Activated T-helper 1 cell treated with Interleukin-2 at 50 U/mL for 16 hours (primary cell): ENCODE measurements around the gene TMEM117.
"Not testable (repeated sequence)": the region's sequence is repeated elsewhere in the genome, so short reads cannot be mapped to it uniquely, and the experiment has no call there.

ENCODE experiments used
- DNase-seq: peaks from one replicate; pipeline ENCODE4 v3.0.0-alpha.2; 2020; ENCODE audit warnings: low read depth

Gene TMEM117

GRCh38 chr12:44100264-44100663 lies 264.4 kb downstream of the TMEM117 start:
- DNase-seq, result no peak

- no peak for DNase-seq
Observed at GRCh38 chr12:44101475-44101874, 265.6 kb downstream of the TMEM117 start.

GRCh38 chr12:44114906-44115305 lies 279.0 kb downstream of the TMEM117 start:
- DNase-seq, result no peak

- DNase-seq, result no peak
Observed at GRCh38 chr12:44117337-44117736, 281.5 kb downstream of the TMEM117 start.

DNA sequence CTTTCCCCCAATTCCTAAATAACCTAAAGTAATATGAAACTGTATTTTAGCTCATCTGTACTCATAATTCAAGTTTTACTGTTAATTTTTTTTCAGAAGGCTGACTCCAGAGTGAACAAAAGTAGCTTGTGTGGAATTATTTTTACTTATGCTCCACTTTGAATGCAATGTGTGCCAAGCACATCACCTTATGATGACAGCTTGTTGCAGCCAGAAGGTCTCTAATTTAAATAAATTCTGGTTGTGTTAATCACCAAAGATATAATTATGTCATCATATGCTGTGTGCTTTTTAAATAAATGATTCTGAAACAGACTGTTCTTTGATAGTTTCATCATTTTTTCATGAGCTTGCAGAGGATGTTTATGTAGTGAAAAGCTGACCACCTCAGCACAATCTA lies 283.1 kb downstream of the TMEM117 start:
- no peak for DNase-seq

DNA sequence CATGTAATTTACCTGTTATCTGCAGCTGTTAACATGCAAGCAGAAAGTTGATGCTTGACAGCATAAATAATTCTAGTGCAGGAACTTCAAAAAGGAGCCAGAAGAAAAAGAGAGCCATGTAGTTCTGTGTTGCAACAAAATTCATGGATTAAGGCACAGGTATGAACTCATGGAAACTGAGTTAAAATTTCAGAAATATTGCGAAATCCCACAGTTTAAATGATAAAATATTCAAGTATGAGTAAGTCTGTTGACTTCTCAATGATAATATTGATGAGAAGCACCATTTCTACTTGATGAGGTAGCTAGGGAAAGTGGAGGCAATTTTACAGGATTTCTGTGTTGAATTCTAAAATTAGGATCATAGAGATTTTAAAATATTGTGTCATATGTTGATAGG lies 290.9 kb downstream of the TMEM117 start:
- DNase-seq, result no peak

GRCh38 chr12:44127966-44128710 lies 292.3 kb downstream of the TMEM117 start:
- no peak for DNase-seq

DNA sequence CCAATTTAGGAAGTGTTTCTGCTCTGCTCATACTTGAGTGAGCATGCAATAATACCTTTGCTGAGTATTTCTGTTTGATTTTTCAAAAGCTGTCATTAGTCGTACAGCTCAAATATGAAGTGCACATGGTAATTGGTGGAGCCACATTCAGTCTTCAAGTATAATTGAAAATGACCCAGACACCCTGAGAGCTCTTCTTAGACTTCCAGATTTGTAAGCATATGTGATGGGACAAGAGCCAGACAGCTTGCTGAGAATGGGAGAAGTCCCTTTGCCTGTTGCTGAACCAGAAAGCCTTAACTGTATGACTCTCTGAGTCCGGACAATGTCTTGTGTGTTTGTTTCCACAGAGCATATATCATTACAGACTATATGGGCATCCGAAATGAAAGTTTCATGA lies 307.3 kb downstream of the TMEM117 start:
- DNase-seq, result no peak

DNA sequence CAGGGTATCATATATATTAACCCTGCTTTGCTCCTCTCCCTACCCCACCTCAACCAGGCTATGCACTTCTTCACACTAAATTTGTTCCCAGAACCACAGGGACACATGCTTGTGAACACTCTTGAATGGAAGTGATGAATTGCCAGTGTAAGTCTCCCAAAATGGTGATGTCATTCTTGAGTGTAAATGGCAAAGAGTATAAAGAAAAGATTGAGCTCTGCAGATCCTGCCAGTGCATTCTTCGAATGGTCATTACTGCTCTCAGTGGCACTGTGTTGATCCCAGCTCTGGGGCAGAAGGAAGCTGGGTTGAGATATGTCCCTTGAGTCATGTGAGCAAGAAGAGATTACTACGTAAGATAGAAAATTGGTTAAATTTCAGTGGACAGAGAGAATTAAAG lies 313.1 kb downstream of the TMEM117 start:
- no peak for DNase-seq

GRCh38 chr12:44154128-44154527 lies 318.2 kb downstream of the TMEM117 start:
- DNase-seq, result no peak

DNA sequence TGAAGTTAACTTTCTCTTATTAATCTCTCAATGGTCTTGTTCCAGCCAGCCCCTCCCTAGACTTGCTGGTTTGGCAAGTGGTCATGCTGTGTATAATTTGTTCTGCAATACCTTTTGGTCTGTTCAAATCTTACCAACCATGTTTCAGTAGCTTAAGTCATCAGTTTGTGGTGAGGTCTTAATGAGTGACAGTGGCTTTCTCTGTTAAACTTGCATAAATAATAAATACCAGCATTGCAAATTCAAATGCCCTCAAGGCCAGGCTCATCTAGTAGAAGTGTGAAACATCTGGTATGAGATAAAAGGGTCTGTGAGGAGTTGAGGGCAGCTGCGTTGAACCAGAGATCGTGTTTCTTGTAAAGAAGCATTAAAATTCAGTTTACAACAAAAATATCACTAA lies 319.5 kb downstream of the TMEM117 start:
- DNase-seq, result no peak

- DNase-seq, result no peak
Observed at GRCh38 chr12:44157359-44157758, 321.5 kb downstream of the TMEM117 start.

GRCh38 chr12:44158746-44159145 lies 322.9 kb downstream of the TMEM117 start:
- DNase-seq, result no peak

DNA sequence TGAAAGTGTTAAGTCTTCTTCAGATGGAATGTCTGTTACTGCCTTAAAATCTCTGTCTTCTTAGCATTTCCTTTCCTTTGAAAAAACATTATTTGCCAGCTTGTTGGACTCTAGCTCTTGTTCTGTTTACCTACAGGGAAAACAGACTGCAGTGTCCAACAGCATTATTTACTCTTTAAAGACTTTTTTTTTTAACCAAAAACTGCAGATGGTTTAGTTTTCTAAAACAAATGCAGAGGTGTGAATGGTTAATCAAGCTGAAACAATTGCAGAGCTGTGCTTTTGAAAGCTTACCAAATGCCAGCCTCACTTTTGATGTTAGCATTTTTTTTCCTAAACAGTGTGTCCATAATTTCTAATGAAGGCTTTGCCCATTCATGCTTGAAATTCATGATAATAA lies 323.3 kb downstream of the TMEM117 start:
- no peak for DNase-seq

DNA sequence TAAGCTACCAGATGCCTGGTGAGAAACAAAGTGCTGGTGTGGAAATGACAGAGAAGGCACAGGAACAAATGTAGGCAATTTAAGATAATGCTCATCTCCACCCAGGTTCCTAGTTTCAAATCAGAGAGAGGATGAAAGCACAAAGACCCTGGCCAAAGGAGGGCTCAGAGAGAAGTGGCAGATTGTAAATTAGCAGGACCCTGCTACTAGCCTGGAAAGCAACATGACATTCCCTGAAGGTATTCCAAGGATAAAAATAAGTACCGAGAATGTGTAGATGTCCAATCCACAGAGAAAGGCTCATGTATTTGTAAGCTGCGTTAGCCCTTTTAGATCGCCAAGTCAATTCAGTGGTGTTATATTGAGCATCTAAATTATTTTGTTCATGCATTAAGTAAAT lies 324.0 kb downstream of the TMEM117 start:
- no peak for DNase-seq

DNA sequence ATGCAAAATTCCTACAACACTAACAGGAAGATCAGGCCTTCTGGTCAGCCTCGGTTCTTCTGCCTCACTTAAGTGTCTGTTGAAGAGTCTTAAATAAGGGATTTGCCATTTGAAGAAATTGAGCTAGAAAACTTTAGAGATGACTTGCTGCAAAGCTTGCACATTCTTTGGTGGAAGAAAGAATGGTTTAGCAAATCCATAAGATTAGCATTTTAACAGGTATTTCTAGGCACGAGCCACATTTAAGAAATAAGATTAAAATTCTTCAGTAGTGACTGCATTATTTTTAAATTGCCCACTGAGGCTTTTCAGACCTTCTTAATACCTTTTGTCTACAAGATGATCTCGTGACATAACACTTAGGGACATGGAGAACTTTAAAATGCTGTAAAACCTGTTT lies 327.1 kb downstream of the TMEM117 start:
- DNase-seq, result no peak

GRCh38 chr12:44174053-44174452 lies 338.2 kb downstream of the TMEM117 start:
- no peak for DNase-seq

DNA sequence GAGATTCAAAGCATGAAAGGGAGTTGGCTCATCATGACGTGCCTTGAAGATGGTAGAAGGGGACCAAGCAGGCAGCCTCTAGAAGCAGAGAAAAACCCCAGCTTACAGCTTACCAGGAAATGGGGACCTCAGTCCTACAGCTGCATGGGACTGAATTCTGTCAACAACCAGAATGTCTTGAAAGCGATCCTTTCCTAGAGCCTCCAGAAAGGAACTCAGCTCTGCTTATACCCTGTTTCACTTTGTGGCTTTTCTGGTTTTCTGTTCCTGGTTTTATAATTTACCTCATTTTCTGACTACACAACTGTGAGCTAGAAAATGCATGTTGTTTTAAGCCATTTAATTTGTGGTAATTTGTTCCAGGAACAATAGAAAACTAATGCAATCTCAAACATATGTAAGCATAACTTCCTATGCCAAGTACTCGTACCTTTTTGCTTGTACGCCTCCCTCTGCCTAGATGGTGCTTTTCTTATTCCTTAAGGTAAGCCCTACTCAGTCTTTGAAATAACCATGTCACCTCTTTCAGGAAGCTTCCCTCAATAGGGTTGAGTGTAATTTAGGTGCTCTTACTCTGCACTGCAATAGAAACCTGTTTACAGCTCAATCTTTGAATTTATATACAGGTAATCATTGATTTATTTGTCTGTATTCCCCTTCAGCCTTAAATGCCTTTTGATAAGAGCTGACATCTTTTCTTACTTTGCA lies 348.8 kb downstream of the TMEM117 start:
- DNase-seq, result no peak

DNA sequence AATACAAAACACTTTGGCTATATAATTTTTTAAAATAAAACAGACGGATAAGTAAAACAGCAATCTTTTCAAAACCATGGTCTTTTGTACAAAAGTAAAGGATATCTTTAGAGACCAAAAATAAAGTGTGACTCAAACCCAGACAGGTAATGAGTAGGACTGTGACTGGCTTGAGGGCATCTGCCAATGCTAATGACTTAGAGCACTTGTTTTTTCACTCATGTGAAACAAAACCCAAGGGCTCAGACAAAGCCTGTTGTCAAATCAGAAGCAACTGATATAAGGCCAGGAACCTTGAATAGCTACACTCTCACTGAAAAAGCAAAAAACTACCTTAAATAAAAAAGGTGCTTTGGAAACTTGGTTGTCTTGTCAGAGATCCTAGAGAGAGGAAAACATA lies 357.4 kb downstream of the TMEM117 start:
- DNase-seq, result no peak

DNA sequence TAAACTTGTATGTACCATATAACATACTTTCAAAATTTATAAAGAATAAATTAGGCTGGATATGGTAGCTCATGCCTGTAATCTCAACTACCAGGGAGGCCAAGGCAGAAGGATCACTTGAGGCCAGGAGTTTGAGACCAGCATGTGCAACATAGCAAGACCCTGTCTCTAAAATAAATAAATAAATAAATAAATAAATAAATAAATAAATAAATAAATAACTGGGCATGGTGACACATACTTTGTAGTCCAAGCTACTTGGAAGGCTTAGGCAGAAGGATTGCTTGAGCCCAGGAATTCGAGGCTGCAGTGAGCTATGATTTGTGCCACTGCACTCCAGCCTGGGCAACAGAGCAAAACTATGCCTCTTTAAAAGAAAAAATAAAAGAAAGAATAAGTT lies 359.8 kb downstream of the TMEM117 start:
- DNase-seq, result not testable (repeated sequence)

- no peak for DNase-seq
Observed at GRCh38 chr12:44206045-44206444, 370.2 kb downstream of the TMEM117 start.

GRCh38 chr12:44217146-44217883 lies 381.4 kb downstream of the TMEM117 start:
- no peak for DNase-seq

DNA sequence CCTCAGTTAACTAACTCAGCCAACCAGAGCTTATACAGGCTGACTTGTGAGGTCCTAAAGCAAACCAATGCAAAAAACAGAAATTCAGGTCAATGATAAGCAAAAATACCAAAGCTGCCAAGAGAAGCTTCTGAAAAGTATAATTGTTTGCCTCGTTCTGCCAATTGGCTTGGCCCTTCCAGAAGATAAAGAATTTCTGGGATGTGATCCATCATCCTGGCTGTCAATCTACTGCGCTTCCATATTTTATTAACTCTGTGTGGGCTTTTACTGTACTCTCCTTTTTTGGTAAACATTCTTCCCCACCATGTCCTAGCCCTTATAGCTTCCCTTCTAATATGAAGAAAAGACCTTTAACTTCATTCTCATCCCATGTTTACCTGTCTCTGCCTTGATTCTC lies 387.9 kb downstream of the TMEM117 start:
- DNase-seq, result no peak
